Left ventricle myocardium superior (tissue), 1 donor: ENCODE measurements around the gene RRP1B. TPM values are rescaled to one million over a fixed set of nuclear protein-coding genes. Genes with fewer than 3 reads are reported as not detected.
"Not testable (repeated sequence)": the region's sequence is repeated elsewhere in the genome, so short reads cannot be mapped to it uniquely, and the experiment has no call there.

Source experiments
- ATAC-seq: fragments of 200-7000 bp; cut with Tn5 transposase; one replicate; pipeline ENCODE4 v1.9.1; 2020; ENCODE audit warnings: mild to moderate bottlenecking, moderate library complexity
- DNase-seq: peaks from one replicate; pipeline ENCODE4 v3.0.0-alpha.2; 2020
- intact Hi-C: fragments of 100-400 bp; cut with micrococcal nuclease; formaldehyde crosslinking; loops from one replicate; pipeline ENCODE4 v1.11.0; 2022
- long read RNA-seq: library from polyadenylated mRNA; unstranded; transcript quantifications from one replicate; pipeline ENCODE4 v2.0.0, GENCODE V29; 2021
- total RNA-seq: library from RNA; stranded (reverse); fragmentation: NEBNext Ultra II Directional; extraction: Animal tissue kit (Norgen Biotek cat#: 25700); gene quantifications from one replicate; pipeline ENCODE4 v1.2.1, GENCODE V29; 2021
- donor health status: DM: no; HTN: yes; CAD: no; lungs with severe emphysema.

RRP1B gene
- total RNA-seq, result 9.9 TPM
- long read RNA-seq, partial matches to known transcripts, result 11 of 12 reads
- long read RNA-seq, other reads (novel, unspliced or antisense), result 1 of 12 reads

- intact Hi-C loops, result no loop called here
- peak; percentile 96 for ATAC-seq
- peak; percentile 92 for DNase-seq
These were observed at the start of gene RRP1B, which contains the start of gene HSF2BP for GRCh38 chr21:43659136-43660000. Gene RRP1B, plus strand, starts transcription at chr21:43659560. Its CDS starts 105 bp downstream, at chr21:43659665. Gene HSF2BP, minus strand, starts transcription at chr21:43659488. Its CDS starts 1,392 bp downstream, at chr21:43658096.

GRCh38 chr21:43611598-43612369 lies 47.6 kb upstream of the RRP1B start:
- peak; percentile 86 for ATAC-seq
- intact Hi-C loops, result no loop called here
- peak; percentile 78 for DNase-seq

DNA sequence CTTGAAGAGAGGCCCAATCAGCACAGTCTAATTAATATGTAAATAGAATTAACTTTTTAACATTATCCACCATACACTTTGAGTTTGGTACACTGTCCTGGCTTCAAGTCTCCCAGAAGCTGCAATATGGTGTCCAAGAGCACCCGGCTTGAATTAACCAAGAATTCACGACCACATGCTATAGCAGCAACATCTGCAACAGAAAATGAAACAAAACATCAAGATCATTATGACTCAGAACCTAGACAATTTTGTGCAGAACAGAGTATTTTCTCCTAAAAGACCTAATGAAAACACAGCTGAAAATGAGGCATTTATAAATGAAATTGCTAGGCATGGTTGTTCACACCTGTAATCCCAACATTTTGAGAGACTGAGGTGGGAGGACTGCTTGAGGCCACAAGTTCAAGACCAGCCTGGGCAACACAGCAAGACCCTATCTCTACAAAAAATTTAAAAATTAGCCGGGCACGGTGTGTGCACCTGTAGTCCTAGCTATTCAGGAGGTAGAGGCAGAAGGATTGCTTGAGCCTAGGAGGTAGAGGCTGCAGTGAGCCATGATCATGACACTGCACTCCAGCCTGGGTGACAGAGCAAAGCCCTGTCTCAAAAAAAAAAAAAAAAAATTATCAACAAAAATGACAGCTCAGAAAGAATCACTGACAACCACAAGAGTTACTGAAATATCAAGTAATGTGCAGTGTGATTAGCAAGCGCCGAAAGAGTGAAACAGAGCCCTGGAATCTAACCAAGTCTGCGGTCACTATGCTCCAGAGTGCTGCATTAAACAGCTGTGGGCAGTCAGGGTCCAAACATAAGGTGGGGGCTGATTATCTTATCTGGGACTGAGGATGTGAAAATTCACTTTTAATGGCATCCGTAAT lies 45.4 kb upstream of the RRP1B start:
- DNase-seq (no peak), ATAC-seq (peak; percentile 55)
- intact Hi-C loops, result no loop called here

DNA sequence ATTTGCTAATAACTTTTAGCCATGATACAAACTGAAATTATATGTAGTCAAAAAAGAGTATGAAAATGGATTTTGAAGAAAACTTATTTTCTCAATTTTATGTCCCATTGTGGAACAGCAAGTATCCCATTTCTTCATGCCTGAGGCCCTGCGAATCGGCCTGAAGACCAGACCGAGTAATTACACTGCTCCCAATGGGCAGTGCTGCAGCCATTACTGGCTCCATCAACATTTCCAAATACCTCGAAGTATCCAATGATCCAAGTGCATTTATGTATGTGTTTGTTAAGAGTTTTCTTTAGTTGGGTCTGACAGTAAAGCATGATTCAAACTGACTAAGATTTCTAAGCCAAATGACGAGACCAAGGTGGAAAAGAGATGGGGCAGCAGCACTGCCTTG lies 44.5 kb upstream of the RRP1B start:
- intact Hi-C loops, result no loop called here
- DNase-seq (no peak), ATAC-seq (no peak)

GRCh38 chr21:43616861-43617260 lies 42.5 kb upstream of the RRP1B start:
- ATAC-seq, DNase-seq, intact Hi-C loops: not testable (repeated sequence)

- ATAC-seq (no peak), DNase-seq (no peak)
- intact Hi-C loops, result no loop called here
These were observed 40.4 kb upstream of the RRP1B start for GRCh38 chr21:43618940-43619339.

- intact Hi-C loops, result no loop called here
- ATAC-seq (no peak), DNase-seq (no peak)
These were observed 40.0 kb upstream of the RRP1B start for GRCh38 chr21:43619344-43619743.

DNA sequence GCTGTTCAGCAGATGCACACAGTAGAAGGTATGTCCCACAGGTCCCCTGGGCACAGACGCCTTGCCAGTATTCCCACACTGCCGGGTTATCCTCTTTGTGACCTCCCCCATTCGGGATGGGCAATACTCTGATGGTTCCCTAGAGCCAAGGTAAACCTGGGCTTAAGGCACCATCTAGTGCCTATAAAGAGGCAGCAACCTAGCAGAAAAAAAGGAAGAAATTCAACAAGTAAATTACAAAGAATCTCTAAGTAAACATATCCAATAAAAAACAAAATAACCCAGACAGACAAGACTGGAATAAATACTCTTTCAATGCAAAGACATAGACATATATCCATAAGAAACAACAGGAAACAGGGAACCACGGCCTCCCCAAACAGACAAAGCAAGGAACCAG lies 39.5 kb upstream of the RRP1B start:
- DNase-seq (no peak), ATAC-seq (no peak)
- intact Hi-C loops, result no loop called here

DNA sequence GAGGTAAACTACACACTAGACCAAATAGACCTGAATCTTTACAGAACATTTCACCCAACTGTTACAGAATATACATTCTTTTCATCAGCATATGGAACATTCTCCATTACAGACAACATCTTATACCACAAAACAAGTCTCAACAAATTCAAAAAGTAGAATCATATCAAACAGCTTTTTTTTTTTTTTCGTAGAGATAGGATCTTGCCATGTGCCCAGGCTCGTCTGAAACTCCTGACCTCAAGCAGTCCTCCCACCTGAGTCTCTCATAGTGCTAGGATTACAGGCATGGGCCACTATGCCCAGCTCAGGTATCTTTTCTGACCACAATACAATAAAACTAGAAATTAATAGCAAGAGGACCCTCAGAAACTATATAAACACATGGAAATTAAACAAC lies 36.6 kb upstream of the RRP1B start:
- ATAC-seq, result no peak
- DNase-seq, result no peak
- intact Hi-C loops, result no loop called here

DNA sequence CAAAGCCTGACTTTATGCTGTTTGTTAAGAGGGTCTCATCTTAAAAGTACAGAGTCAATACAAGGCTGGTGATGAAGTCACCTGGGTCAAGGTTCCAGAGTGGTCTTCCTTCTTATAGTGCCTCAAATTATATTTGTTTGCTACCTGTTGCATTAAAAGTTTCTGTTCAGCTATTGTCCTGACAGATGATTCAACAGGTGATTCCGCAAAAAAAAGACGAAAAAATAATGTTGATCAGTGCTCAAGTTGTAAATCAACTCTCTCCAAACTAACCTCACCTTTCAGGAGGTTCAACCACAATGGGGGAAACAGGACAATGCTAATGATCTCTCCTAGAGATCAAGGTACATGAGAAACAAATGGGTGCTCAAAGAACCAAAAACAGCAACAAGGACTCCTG lies 35.8 kb upstream of the RRP1B start:
- intact Hi-C loops, result no loop called here
- ATAC-seq (no peak), DNase-seq (no peak)

- no peak for ATAC-seq
- no peak for DNase-seq
- intact Hi-C loops, result no loop called here
These were observed 35.0 kb upstream of the RRP1B start for GRCh38 chr21:43624339-43624738.

DNA sequence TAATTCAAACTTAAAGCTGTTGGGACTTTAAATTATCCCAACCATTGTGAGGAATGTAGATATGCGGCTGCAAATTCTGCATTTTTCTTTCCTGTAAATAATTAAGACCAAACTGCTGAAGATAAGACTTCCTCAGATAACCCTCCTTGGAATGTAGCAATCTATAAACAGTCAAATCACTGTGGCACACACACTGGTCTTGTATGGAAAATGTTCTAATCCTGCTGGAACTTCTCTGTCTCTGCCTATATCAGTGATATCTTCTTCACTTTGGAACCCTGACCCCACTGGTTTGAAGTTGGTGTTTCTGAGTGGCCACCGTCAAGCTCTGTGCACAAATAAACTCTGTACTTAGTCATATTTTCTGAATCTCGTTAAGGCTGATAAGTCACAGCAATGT lies 33.0 kb upstream of the RRP1B start:
- intact Hi-C loops, result no loop called here
- ATAC-seq (no peak), DNase-seq (no peak)

GRCh38 chr21:43627527-43627926 lies 31.8 kb upstream of the RRP1B start:
- DNase-seq (no peak), ATAC-seq (no peak)

DNA sequence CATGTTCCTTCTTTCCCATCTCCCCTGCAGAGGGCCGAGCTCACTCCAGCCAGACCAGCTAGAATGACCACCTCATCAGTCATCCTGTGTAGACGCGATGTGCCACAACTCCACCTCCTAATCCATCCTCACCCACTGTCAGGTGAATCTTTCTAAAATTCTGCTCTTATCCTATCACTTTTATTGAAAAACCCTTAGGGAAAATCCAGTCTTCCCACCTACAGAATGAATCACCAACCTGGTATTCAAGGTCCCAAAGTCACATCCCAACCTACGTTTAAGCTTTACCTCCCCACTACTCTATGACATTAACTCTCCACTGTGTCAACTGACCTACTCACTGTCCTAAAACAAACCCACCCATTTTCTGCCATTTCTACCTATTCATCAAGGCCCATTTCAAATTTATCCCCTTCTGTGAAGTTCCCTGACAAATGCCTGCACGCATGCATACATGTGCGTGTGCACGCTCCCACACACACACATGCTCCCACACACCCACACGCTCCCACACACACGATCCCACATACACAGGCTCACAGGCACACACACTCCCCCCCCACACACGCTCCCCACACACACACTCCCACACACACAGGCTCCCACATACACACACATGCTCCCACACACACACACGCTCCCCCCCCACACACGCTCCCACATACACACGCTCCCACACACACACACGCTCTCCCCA lies 27.8 kb upstream of the RRP1B start:
- ATAC-seq, result no peak
- no peak for DNase-seq
- intact Hi-C loops, result no loop called here

More at GRCh38 chr21:43627527-43627926, 31.8 kb upstream of the RRP1B start:
- intact Hi-C loops, result no loop called here

- ATAC-seq (no peak), DNase-seq (no peak)
- intact Hi-C loops, result no loop called here
These were observed 26.9 kb upstream of the RRP1B start for GRCh38 chr21:43632373-43632905.

- intact Hi-C loops, result no loop called here
- ATAC-seq (no peak), DNase-seq (no peak)
These were observed 24.7 kb upstream of the RRP1B start for GRCh38 chr21:43634618-43635017.

DNA sequence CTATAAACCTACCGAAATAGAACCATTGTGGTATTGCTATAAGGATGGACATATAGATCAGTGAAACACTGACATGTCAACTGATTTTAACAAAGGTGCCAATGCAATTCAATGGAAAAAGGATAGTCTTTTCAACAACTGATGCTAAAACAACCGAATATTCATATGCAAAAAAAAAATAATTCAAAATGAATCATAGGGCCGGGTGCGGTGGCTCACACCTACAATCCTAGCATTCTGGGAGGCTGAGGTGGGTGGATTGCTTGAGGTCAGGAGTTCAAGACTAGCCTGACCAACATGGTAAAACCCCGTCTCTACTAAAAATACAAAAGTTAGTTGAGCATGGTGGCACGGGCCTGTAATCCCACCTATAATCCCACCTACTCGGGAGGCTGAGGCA lies 23.9 kb upstream of the RRP1B start:
- DNase-seq (no peak), ATAC-seq (no peak)
- intact Hi-C loops, result no loop called here

GRCh38 chr21:43637530-43638158 lies 21.7 kb upstream of the RRP1B start:
- DNase-seq (no peak), ATAC-seq (no peak)
- intact Hi-C loops, result no loop called here
